Body of pancreas (tissue), 4 donors: ENCODE measurements around the gene BACH2.

ENCODE experiments used
- CTCF ChIP-seq, 7 experiments: fragments of 450-650 bp in 4 of 7; fragments of 200-600 bp in 3 of 7; sonication (generic) in 3 of 7; IDR thresholded peaks; one replicate each; pipeline ENCODE4 v1.5.1; 2016 to 2019; ENCODE audit warnings: antibody characterized with exemption in 7 of 7
- POLR2A ChIP-seq, 3 donors: fragments of 450-650 bp; IDR thresholded peaks; one replicate each; pipeline ENCODE4 v1.6.1; 2016; ENCODE audit warnings: antibody characterized with exemption in 3 of 3, mild to moderate bottlenecking in 2 of 3

DNA sequence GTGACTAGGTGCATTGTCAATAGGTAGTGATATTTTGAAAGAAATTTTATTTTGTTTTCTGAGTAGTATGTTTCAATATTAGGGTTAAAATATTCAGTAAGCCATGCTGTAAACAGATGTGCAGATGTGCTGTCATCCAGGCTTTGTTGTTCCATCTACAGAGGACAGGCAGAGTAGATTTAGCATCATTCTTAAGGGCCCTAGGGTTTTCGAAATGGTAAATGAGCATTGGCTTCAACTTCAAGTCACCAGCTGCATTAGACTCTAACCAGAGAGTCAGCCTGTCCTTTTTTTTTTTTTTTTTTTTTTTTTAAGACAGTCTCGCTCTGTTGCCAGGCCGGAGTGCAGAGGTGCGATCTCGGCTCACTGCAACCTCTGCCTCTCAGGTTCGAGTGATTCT is 27.1 kb upstream of the BACH2 start:
- no peak for TF ChIP-seq CTCF (IDR thresholded peaks at IDR 0.05)
- TF ChIP-seq POLR2A (IDR thresholded peaks at IDR 0.05), result no peak
